Activated CD4-positive, alpha-beta T cell treated with anti-CD3 and anti-CD28 coated beads for 24 hours (primary cell): ENCODE measurements around the gene CCDC122.

Experiments
- DNase-seq, 2 donors: peaks; one replicate each; pipeline ENCODE4 v3.0.0-alpha.2; 2020; ENCODE audit warnings: low read depth in 2 of 2

Gene CCDC122

DNA sequence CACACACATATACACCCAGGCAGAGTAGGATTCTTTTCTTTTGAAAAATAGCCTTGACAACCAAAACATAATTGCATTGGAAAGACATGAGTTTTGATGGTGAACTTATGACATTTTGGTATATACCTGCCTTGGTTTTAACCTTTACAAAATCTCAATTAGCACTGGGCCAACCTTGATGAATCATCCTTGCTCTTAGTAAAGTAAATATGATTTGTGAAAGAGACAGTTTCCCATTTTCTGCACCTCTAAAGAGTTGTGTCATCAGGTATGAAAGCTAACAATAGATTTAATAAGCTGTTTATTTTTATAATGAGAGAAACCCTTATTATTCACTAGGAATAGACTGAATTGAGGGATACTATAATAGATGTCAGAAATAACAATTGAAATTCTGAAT lies 77.0 kb downstream of the CCDC122 start:
- DNase-seq: no peak

GRCh38 chr13:43800828-43801227 lies 78.7 kb downstream of the CCDC122 start:
- no peak for DNase-seq

GRCh38 chr13:43799191-43799590 lies 80.3 kb downstream of the CCDC122 start:
- no peak for DNase-seq

DNA sequence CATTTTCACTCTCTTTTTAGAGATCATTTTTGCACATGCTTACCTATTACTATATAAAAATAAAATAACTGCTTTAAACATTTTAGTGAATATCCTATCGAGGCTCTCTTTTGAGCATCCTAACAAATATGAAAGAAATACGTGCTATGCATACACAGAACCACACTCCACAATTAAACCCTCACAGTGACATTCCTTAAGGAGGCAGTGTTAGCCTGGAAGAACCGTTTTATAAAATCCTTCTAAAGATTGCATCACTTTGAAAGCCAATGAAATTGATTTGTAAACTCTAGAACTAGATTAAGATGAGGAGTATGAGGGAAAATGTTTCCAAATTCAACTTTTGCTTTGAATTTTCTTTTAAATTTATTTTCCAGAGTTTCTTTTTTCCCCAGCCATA lies 81.7 kb downstream of the CCDC122 start:
- DNase-seq: no peak

DNA sequence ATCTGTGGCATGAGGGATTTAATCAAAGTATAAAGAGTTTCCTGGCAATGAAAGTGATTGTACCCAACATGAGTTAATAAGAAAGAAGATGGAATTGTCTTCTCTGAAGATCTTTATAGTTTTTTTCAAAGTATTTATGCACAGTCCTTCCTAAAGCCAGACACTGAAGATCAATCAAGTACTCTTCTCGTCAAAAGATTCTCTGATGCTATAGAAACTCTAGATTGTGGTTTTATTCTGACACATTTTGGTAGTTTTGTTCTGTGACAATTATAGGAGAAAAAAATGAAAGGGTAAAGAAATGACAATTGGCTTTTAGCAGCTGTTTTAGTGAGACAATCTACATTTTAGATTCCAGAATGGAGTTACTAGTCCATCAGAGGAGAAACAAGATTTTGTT lies 82.4 kb downstream of the CCDC122 start:
- no peak for DNase-seq

DNA sequence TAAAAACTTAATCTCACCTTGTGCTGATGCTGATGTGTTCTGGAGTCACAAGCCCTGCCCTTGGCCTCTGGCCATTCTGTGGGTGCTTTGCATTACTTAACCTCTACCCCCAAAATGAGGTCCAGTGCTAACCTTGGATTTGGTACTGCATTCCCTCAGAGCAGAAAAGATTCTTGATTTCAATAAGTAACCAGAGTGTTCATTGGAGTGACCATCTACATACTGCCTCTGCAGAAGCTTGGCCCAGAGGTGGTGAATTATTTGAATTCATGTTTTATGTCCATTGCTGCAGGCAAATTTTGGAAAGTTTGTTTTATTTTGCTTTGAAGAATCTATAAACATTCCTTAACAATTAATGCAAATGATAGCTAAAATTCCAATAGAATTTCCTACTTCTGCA lies 85.1 kb downstream of the CCDC122 start:
- no peak for DNase-seq

DNA sequence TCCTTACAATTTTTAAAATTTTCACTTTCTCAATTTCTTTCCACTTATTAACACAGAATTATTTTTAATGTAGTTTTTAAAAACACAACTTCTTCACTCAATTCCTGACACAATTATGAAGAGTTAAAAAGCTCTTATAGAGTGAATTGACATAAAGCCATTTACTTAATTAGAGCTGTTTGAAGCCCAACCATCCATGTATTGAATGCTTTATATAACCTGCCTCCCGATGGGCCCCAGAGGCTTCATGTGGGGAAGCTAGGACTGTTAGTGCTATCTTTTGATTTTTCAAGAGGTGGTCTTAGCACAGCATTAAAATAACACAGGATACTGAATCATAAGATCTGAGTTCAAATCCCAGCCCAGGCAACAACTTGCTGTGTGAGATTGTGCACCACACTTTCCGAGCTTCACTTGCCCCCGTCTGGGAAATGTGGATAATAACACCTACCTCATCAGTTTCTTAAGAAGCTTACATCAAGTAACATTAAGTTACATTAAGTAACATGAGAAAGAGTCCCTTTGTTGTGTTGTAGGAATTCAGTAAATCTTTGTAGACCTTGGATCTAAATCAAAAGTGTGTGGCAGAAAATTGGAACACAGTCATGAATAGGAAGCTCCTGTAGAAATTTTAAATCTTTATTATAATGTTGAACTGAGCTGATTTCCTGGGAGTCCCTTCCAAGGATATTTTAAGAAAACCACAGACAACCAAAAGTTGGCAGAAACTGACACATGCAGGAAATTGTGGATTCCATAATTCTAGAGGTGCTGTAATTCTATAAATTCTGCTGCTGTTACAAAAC lies 87.3 kb downstream of the CCDC122 start:
- no peak for DNase-seq

GRCh38 chr13:43787997-43788396 lies 91.5 kb downstream of the CCDC122 start:
- DNase-seq: no peak

- DNase-seq: no peak
Measured at GRCh38 chr13:43787518-43787891, 92.0 kb downstream of the CCDC122 start.

GRCh38 chr13:43786766-43787517 lies 92.6 kb downstream of the CCDC122 start, which contains the start of gene ENOX1:
ENOX1 (minus strand) TSS chr13:43786972.
- DNase-seq: no peak

DNA sequence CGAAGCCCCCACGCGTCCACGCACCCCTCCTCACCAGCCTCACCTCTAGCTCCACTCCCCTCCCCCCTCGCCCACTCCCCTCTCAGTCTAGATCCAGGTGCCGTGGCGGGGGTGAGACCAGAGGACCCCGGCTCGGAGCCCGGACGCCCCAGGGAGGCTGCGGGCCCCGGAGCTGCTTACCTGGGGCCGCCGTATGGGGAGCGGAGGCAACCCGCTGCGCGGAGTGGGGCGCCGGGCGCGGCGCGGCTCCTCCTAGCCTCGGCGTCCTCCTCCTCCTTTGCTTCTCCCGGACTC lies 93.1 kb downstream of the CCDC122 start:
- DNase-seq: no peak
